ENCODE measurements around the gene CREB3L1.
"Not testable (repeated sequence)": the region's sequence is repeated elsewhere in the genome, so short reads cannot be mapped to it uniquely, and the experiment has no call there.

CREB3L1 gene

GRCh38 chr11:46254133-46254491 is 23.4 kb upstream of the CREB3L1 start:
- DNase-seq (ENCODE audit: insufficient read length, low spot score) (no peak), FAIRE-seq (no peak)
- TF ChIP-seq CTCF (IDR thresholded peaks at IDR 0.05; ENCODE audit: insufficient read depth, missing control alignments) = no peak

GRCh38 chr11:46256540-46257001 is 20.9 kb upstream of the CREB3L1 start:
- DNase-seq (ENCODE audit: insufficient read length, low spot score) (no peak), FAIRE-seq (no peak)
- no peak for TF ChIP-seq CTCF (IDR thresholded peaks at IDR 0.05; ENCODE audit: insufficient read depth, missing control alignments)

GRCh38 chr11:46259347-46259746 is 18.1 kb upstream of the CREB3L1 start:
- not testable (repeated sequence) for FAIRE-seq; DNase-seq (ENCODE audit: insufficient read length, low spot score)

- FAIRE-seq (no peak), DNase-seq (ENCODE audit: insufficient read length, low spot score) (no peak)
- TF ChIP-seq CTCF (IDR thresholded peaks at IDR 0.05; ENCODE audit: insufficient read depth, missing control alignments) = no peak
Measured at GRCh38 chr11:46259971-46260560, 17.4 kb upstream of the CREB3L1 start.

GRCh38 chr11:46263120-46263519 is 14.3 kb upstream of the CREB3L1 start:
- no peak for TF ChIP-seq CTCF (IDR thresholded peaks at IDR 0.05; ENCODE audit: insufficient read depth, missing control alignments)
- DNase-seq (ENCODE audit: insufficient read length, low spot score) (no peak), FAIRE-seq (no peak)

- no peak for TF ChIP-seq CTCF (IDR thresholded peaks at IDR 0.05; ENCODE audit: insufficient read depth, missing control alignments)
- FAIRE-seq = no peak
- no peak for DNase-seq (ENCODE audit: insufficient read length, low spot score)
Measured at GRCh38 chr11:46264030-46264429, 13.4 kb upstream of the CREB3L1 start.

GRCh38 chr11:46264976-46265375 is 12.5 kb upstream of the CREB3L1 start:
- no peak for TF ChIP-seq CTCF (IDR thresholded peaks at IDR 0.05; ENCODE audit: insufficient read depth, missing control alignments)
- DNase-seq (ENCODE audit: insufficient read length, low spot score) (no peak), FAIRE-seq (no peak)

- FAIRE-seq (no peak), DNase-seq (ENCODE audit: insufficient read length, low spot score) (no peak)
- no peak for TF ChIP-seq CTCF (IDR thresholded peaks at IDR 0.05; ENCODE audit: insufficient read depth, missing control alignments)
Measured at GRCh38 chr11:46265764-46266163, 11.7 kb upstream of the CREB3L1 start.
